Ascending aorta (tissue), 2 donors: Measurements from ENCODE around the gene ERP44. TPM values are rescaled to one million over a fixed set of nuclear protein-coding genes. Genes with fewer than 3 reads are reported as not detected.

Experiments used
- DNase-seq, 2 donors: peaks; one replicate each; pipeline ENCODE4 v3.0.0-alpha.2; 2019; ENCODE audit warnings: low spot score in 2 of 2
- H3K27ac ChIP-seq, 2 donors: fragments of 200-600 bp; sonication (generic); one replicate each; pipeline ENCODE4 v1.5.1; 2016 to 2017; ENCODE audit warnings: mild to moderate bottlenecking in 1 of 2
- H3K27me3 ChIP-seq: fragments of 200-600 bp; sonication (generic); one replicate; pipeline ENCODE4 v1.5.1; 2017
- H3K36me3 ChIP-seq, 2 donors: fragments of 200-600 bp; sonication (generic); one replicate each; pipeline ENCODE4 v1.5.1; 2016
- H3K4me1 ChIP-seq, 2 donors: fragments of 200-600 bp; sonication (generic); one replicate each; pipeline ENCODE4 v1.5.1; 2016 to 2017; ENCODE audit warnings: mild to moderate bottlenecking in 1 of 2
- H3K4me3 ChIP-seq, 2 donors: fragments of 200-600 bp; sonication (generic); one replicate each; pipeline ENCODE4 v1.5.1; 2016 to 2017; ENCODE audit warnings: mild to moderate bottlenecking in 1 of 2
- H3K9me3 ChIP-seq, 2 donors: fragments of 200-600 bp; sonication (generic); one replicate each; pipeline ENCODE4 v1.5.1; 2016
- intact Hi-C: fragments of 100-400 bp; cut with DNase I; formaldehyde crosslinking; loops from one replicate; pipeline ENCODE4 v1.15.1; 2023
- total RNA-seq: library from RNA; depleted of rRNA; stranded (reverse); fragments of >200 nt; gene quantifications from one replicate; pipeline ENCODE4 v1.1.0, GENCODE V29; 2016
- TF ChIP-seq, protein P1 (sequence below), 3 experiments: fragments of 200-600 bp in 2 of 3; fragments of 450-650 bp in 1 of 3; sonication (generic) in 2 of 3; IDR thresholded peaks; one replicate each; pipeline ENCODE4 v1.5.1; 2016 to 2019; ENCODE audit warnings: antibody characterized with exemption in 3 of 3, mild to moderate bottlenecking in 1 of 3, moderate library complexity in 1 of 3

ERP44 gene
- total RNA-seq, 1 donor from 2014 or later = 10.7 TPM

DNA sequence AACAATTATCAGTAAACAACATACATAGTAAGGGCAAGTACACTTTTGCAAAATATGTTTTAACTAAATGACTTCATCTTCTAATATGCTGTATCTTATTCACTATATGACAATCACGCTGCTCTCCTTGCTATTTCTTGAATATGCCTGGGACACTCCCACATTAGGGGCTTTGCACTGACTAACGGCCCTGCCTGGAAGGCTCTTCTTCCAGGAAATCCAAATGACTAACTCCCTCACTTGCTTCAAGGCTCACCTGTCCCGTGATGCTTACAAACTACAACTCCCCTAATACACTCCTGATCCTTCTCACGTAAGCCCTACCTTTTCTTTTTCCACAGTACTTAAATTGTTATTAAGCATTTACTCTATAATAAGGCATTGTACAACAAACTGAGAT, 10.6 kb downstream of the ERP44 start:
- intact Hi-C loops = no loop called here
- DNase-seq = no peak
- Histone ChIP-seq H3K27ac (no peak overlapping the region), H3K27me3 (no peaks in the 10 kb centered on the region), H3K4me3 (no peak overlapping the region), H3K4me1 (peaks cover 0 to 3% of the 10 kb centered on the region in 2 donors), H3K9me3 (no peaks in the 10 kb centered on the region), H3K36me3 (no peaks in the 10 kb centered on the region)
- TF ChIP-seq, protein P1, sequence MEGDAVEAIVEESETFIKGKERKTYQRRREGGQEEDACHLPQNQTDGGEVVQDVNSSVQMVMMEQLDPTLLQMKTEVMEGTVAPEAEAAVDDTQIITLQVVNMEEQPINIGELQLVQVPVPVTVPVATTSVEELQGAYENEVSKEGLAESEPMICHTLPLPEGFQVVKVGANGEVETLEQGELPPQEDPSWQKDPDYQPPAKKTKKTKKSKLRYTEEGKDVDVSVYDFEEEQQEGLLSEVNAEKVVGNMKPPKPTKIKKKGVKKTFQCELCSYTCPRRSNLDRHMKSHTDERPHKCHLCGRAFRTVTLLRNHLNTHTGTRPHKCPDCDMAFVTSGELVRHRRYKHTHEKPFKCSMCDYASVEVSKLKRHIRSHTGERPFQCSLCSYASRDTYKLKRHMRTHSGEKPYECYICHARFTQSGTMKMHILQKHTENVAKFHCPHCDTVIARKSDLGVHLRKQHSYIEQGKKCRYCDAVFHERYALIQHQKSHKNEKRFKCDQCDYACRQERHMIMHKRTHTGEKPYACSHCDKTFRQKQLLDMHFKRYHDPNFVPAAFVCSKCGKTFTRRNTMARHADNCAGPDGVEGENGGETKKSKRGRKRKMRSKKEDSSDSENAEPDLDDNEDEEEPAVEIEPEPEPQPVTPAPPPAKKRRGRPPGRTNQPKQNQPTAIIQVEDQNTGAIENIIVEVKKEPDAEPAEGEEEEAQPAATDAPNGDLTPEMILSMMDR (IDR thresholded peaks at IDR 0.05) = no peak

DNA sequence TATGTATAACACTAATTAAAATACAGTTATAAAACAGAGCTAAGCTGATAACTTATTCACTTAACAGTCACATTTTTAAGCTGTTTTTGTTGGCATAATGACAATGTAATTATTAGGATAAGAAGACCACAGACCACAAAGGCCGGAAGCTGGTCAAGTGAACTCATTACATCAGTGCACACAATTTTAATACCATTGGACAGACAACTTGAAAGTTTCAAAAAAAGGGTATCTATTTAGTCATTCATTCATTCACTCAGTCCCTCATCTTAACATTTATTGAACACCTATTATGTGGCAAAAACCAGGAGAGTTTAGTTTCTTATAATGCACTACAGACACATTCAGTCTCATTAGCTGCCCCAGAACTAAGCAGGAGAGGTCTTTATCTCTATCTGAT, 11.6 kb downstream of the ERP44 start:
- no peak for DNase-seq
- no peak overlapping the region for H3K4me3 ChIP-seq
- H3K27ac ChIP-seq = no peak overlapping the region
- no peaks in the 10 kb centered on the region for H3K9me3 ChIP-seq
- no peaks in the 10 kb centered on the region for H3K27me3 ChIP-seq
- no peaks in the 10 kb centered on the region for H3K36me3 ChIP-seq
- intact Hi-C loops = no loop called here
- TF ChIP-seq, protein P1 (IDR thresholded peaks at IDR 0.05) = no peak
- peaks cover 0 to 5% of the 10 kb centered on the region in 2 donors for H3K4me1 ChIP-seq

DNA sequence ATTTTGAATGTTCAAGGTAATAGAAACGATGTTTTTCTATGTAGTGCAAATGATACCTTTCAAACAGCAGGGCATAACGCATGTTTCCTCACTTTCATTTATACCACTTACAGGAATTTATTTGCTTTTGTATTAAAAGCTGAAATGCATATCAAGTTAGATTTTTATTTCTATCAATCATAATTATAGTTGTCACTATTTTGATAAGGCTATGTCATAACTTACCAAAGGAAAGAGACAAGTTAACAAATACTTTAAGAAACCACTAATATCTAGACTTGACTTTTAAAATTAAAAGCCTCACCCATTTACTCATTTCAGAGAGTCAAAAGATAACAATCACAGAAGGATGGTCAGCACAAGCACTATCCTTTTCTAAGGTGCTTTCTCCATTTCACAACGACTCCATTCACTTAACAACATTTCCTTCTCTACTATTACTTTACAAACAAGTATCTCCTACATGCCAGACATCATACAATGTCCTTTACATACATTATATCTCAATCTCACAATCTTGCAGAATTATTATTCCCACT, 12.6 kb downstream of the ERP44 start:
- Histone ChIP-seq H3K27me3 (no peaks in the 10 kb centered on the region), H3K27ac (no peak overlapping the region), H3K9me3 (no peaks in the 10 kb centered on the region), H3K4me3 (no peak overlapping the region), H3K36me3 (no peaks in the 10 kb centered on the region), H3K4me1 (peaks cover 0 to 5% of the 10 kb centered on the region in 2 donors)
- no peak for DNase-seq
- intact Hi-C loops = no loop called here
- TF ChIP-seq, protein P1 (IDR thresholded peaks at IDR 0.05) = no peak

DNA sequence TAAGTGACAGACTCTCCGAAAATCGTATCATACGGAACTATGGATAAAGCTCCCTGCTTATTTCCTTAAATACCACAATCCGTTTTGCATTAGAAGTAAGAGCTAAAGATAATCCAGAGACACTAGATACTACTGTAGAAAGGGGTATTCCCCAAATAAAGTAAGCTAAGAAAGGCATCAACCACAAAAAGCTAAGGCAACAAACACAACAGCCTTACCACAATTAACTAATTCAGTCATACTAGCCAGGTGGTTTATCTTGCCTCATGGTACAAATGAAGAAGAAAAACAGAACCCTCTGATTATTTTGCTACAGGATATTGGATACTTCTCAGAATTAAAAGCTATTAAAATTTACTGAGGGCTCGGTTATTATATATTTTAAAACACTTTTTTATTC, 14.1 kb downstream of the ERP44 start:
- Histone ChIP-seq H3K36me3 (no peaks in the 10 kb centered on the region), H3K9me3 (no peaks in the 10 kb centered on the region), H3K4me1 (peaks cover 0 to 8% of the 10 kb centered on the region in 2 donors), H3K4me3 (no peak overlapping the region), H3K27me3 (no peaks in the 10 kb centered on the region), H3K27ac (no peak overlapping the region)
- TF ChIP-seq, protein P1 (IDR thresholded peaks at IDR 0.05) = no peak
- intact Hi-C loops = no loop called here
- no peak for DNase-seq

DNA sequence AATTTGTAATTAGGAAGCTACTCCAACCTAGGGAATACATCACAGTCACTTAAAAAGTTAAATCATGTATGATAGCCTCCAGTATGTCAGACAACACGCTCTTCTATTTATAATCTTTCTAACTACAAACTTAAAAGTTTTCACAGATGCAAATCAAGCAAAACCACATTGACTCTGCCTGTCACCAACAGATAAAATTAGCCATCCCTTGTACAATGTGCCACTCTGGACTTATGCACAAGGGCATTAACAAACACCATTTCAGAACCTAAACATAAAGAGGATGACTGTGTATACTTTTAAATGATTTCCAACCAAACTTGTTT, 14.7 kb downstream of the ERP44 start:
- no peaks in the 10 kb centered on the region for H3K36me3 ChIP-seq
- no peaks in the 10 kb centered on the region for H3K27me3 ChIP-seq
- intact Hi-C loops = no loop called here
- no peak overlapping the region for H3K27ac ChIP-seq
- peaks cover 0 to 8% of the 10 kb centered on the region in 2 donors for H3K4me1 ChIP-seq
- H3K4me3 ChIP-seq = no peak overlapping the region
- TF ChIP-seq, protein P1 (IDR thresholded peaks at IDR 0.05) = no peak
- no peaks in the 10 kb centered on the region for H3K9me3 ChIP-seq
- DNase-seq = no peak
